ENCODE measurements around the gene URB1.

Gene URB1

DNA sequence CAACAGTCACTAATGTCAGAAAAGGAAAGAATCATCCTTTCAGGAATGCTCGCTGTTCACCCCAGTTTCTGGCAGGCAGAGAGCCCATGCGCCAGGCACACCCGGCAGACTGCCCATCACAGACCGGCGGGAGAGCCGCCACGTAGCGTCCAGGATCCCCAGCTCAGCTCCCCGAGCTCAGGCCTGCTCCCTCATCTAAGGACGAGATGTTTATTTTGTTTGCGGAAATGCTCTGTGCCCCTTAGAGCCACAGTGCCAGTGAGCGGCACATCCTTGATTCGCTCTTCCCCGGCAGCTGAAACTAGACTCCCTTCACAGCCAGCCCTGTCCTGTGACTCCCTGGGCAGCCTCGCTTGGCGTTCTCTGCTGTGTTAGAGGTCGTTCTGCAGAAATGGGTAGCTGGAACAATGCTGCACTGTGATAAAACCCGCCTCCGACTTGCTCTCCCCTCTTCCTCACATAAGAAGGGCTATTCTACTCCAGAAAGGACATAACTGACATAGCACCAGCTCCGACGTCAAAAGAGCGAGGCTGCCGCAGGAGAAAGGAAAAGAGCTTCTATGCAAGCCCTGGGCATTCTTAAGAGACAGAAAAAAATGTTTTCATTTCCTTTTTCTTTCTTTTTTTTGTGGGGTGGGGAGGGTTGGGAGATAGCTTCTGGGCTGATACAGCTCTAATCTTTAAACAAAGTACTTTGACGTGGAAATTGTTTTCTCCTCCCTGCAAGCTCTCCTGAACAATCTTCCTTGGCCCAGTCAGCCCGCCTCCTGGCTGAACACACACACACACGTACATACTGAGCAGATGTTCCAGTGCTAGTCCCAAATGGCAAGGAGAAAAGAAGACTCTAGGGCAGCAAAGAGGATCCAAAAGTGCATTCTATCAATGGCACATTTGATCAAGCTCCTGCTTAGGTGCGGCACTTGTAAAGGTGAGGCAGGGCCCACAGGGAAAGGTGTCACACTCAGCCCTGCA, 56.9 kb downstream of the URB1 start:
- DNase-seq = no peak
- H3K27ac ChIP-seq (ENCODE audit: insufficient read depth in 1 of 2, low read depth in 1 of 2, low read length in 2 of 2, poor library complexity in 1 of 2, severe bottlenecking in 2 of 2) = no peak overlapping the region
- H3K27me3 ChIP-seq (replicated peaks in 2 of 5; ENCODE audit: control insufficient read depth in 4 of 5, insufficient read depth in 5 of 5, low read length in 4 of 5) = no peaks in the 10 kb centered on the region
- peaks cover 3 to 15% (median 5%) of the 10 kb centered on the region in 5 experiments for H3K9me3 ChIP-seq (ENCODE audit: control extremely low read depth in 1 of 5, control insufficient read depth in 4 of 5, insufficient read depth in 2 of 5, low read depth in 1 of 5, low read length in 4 of 5)
- CTCF ChIA-PET = interaction anchor here (0.8 to 1.6 kb wide), 3 partner anchors 11 to 28 kb away, joined by 3 to 4 read pairs (median 3); no protein-coding TSS in a partner anchor
- POLR2A ChIA-PET = interaction anchor here (0.7 kb wide), 1 partner anchor 33 kb away, joined by 3 read pairs; no protein-coding TSS in a partner anchor
- H3K36me3 ChIP-seq (ENCODE audit: control insufficient read depth in 4 of 4, insufficient read depth in 4 of 4, low read length in 3 of 4) = peaks cover 23 to 91% (median 79%) of the 10 kb centered on the region in 4 experiments
- WGBS (ENCODE audit: insufficient coverage) = 97% methylated on average over 15 of the region's 27 CpGs
- H3K4me3 ChIP-seq (ENCODE audit: control insufficient read depth in 1 of 7, extremely low read depth in 1 of 7, insufficient read depth in 4 of 7, low read depth in 2 of 7, low read length in 6 of 7) = no peak overlapping the region
- H3K4me1 ChIP-seq (ENCODE audit: control extremely low read depth in 1 of 4, control insufficient read depth in 4 of 4, insufficient read depth in 4 of 4, low read length in 3 of 4) = no peaks in the 10 kb centered on the region

GRCh38 chr21:32334980-32335531, 57.8 kb downstream of the URB1 start:
- POLR2A ChIA-PET = no interaction called here
- WGBS (ENCODE audit: insufficient coverage) = over 99% methylated on average over 10 of the region's 12 CpGs
- CTCF ChIA-PET = interaction anchor here (1.2 to 1.6 kb wide), 2 partner anchors 11 to 27 kb away, joined by 3 to 4 read pairs; no protein-coding TSS in a partner anchor
- no peak for DNase-seq
- Histone ChIP-seq H3K27ac (ENCODE audit: insufficient read depth in 1 of 2, low read depth in 1 of 2, low read length in 2 of 2, poor library complexity in 1 of 2, severe bottlenecking in 2 of 2) (no peak overlapping the region), H3K4me1 (ENCODE audit: control extremely low read depth in 1 of 4, control insufficient read depth in 4 of 4, insufficient read depth in 4 of 4, low read length in 3 of 4) (no peaks in the 10 kb centered on the region), H3K9me3 (ENCODE audit: control extremely low read depth in 1 of 5, control insufficient read depth in 4 of 5, insufficient read depth in 2 of 5, low read depth in 1 of 5, low read length in 4 of 5) (peaks cover 3 to 15% (median 5%) of the 10 kb centered on the region in 5 experiments), H3K27me3 (replicated peaks in 2 of 5; ENCODE audit: control insufficient read depth in 4 of 5, insufficient read depth in 5 of 5, low read length in 4 of 5) (no peaks in the 10 kb centered on the region), H3K36me3 (ENCODE audit: control insufficient read depth in 4 of 4, insufficient read depth in 4 of 4, low read length in 3 of 4) (peaks cover 28 to 94% (median 78%) of the 10 kb centered on the region in 4 experiments), H3K4me3 (ENCODE audit: control insufficient read depth in 1 of 7, extremely low read depth in 1 of 7, insufficient read depth in 4 of 7, low read depth in 2 of 7, low read length in 6 of 7) (no peak overlapping the region)

- POLR2A ChIA-PET = no interaction called here
- 98% methylated on average over 13 of the region's 19 CpGs for WGBS (ENCODE audit: insufficient coverage)
- no peak for DNase-seq
- H3K27ac ChIP-seq (ENCODE audit: insufficient read depth in 1 of 2, low read depth in 1 of 2, low read length in 2 of 2, poor library complexity in 1 of 2, severe bottlenecking in 2 of 2) = no peak overlapping the region
- no peak overlapping the region for H3K4me3 ChIP-seq (ENCODE audit: control insufficient read depth in 1 of 7, extremely low read depth in 1 of 7, insufficient read depth in 4 of 7, low read depth in 2 of 7, low read length in 6 of 7)
- H3K4me1 ChIP-seq (ENCODE audit: control extremely low read depth in 1 of 4, control insufficient read depth in 4 of 4, insufficient read depth in 4 of 4, low read length in 3 of 4) = no peaks in the 10 kb centered on the region
- peaks cover 33 to 95% (median 79%) of the 10 kb centered on the region in 4 experiments for H3K36me3 ChIP-seq (ENCODE audit: control insufficient read depth in 4 of 4, insufficient read depth in 4 of 4, low read length in 3 of 4)
- CTCF ChIA-PET = interaction anchor here (1.2 kb wide), 1 partner anchor 10 kb away, joined by 3 read pairs; no protein-coding TSS in a partner anchor
- peaks cover 3 to 15% (median 5%) of the 10 kb centered on the region in 5 experiments for H3K9me3 ChIP-seq (ENCODE audit: control extremely low read depth in 1 of 5, control insufficient read depth in 4 of 5, insufficient read depth in 2 of 5, low read depth in 1 of 5, low read length in 4 of 5)
- no peaks in the 10 kb centered on the region for H3K27me3 ChIP-seq (replicated peaks in 2 of 5; ENCODE audit: control insufficient read depth in 4 of 5, insufficient read depth in 5 of 5, low read length in 4 of 5)
Measured at GRCh38 chr21:32333953-32334673, 58.7 kb downstream of the URB1 start.

DNA sequence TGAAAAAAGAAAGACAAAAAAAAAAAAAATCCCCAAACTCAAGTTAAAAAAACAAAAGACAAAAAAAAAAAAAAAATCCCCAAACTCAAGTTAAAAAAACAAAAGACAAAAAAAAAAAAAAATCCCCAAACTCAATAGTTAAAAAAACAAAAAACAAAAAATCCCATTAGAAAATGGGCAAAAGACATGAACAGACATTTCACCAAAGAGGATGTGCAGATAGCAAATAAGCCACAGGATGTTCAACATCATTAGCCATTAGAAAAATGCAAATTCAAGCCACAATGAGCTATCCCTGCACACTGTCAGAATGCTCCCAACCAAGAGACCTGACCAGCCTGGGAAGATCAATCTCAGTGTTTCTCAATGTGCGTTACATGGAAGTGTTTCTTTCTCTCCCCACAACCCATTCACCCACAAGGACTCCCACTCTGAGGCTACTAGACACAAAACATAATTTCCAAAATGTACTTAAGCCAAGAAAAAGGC, 60.3 kb downstream of the URB1 start:
- WGBS (ENCODE audit: insufficient coverage) = 100% methylated on average over 1 of the region's 1 CpG
- Histone ChIP-seq H3K27ac (ENCODE audit: insufficient read depth in 1 of 2, low read depth in 1 of 2, low read length in 2 of 2, poor library complexity in 1 of 2, severe bottlenecking in 2 of 2) (no peak overlapping the region), H3K9me3 (ENCODE audit: control extremely low read depth in 1 of 5, control insufficient read depth in 4 of 5, insufficient read depth in 2 of 5, low read depth in 1 of 5, low read length in 4 of 5) (peaks cover 3 to 15% (median 5%) of the 10 kb centered on the region in 5 experiments), H3K27me3 (replicated peaks in 2 of 5; ENCODE audit: control insufficient read depth in 4 of 5, insufficient read depth in 5 of 5, low read length in 4 of 5) (no peaks in the 10 kb centered on the region), H3K4me1 (ENCODE audit: control extremely low read depth in 1 of 4, control insufficient read depth in 4 of 4, insufficient read depth in 4 of 4, low read length in 3 of 4) (no peaks in the 10 kb centered on the region), H3K4me3 (ENCODE audit: control insufficient read depth in 1 of 7, extremely low read depth in 1 of 7, insufficient read depth in 4 of 7, low read depth in 2 of 7, low read length in 6 of 7) (no peak overlapping the region), H3K36me3 (ENCODE audit: control insufficient read depth in 4 of 4, insufficient read depth in 4 of 4, low read length in 3 of 4) (peaks cover 30 to 96% (median 77%) of the 10 kb centered on the region in 4 experiments)
- CTCF ChIA-PET = no interaction called here
- POLR2A ChIA-PET = no interaction called here
- DNase-seq = peak in 1 of 3 donors; percentile 22

- Histone ChIP-seq H3K36me3 (ENCODE audit: control insufficient read depth in 4 of 4, insufficient read depth in 4 of 4, low read length in 3 of 4) (peaks cover 32 to 94% (median 72%) of the 10 kb centered on the region in 4 experiments), H3K27ac (ENCODE audit: insufficient read depth in 1 of 2, low read depth in 1 of 2, low read length in 2 of 2, poor library complexity in 1 of 2, severe bottlenecking in 2 of 2) (no peak overlapping the region), H3K9me3 (ENCODE audit: control extremely low read depth in 1 of 5, control insufficient read depth in 4 of 5, insufficient read depth in 2 of 5, low read depth in 1 of 5, low read length in 4 of 5) (peaks cover 3 to 15% (median 5%) of the 10 kb centered on the region in 5 experiments), H3K4me3 (ENCODE audit: control insufficient read depth in 1 of 7, extremely low read depth in 1 of 7, insufficient read depth in 4 of 7, low read depth in 2 of 7, low read length in 6 of 7) (no peak overlapping the region), H3K27me3 (replicated peaks in 2 of 5; ENCODE audit: control insufficient read depth in 4 of 5, insufficient read depth in 5 of 5, low read length in 4 of 5) (no peaks in the 10 kb centered on the region), H3K4me1 (ENCODE audit: control extremely low read depth in 1 of 4, control insufficient read depth in 4 of 4, insufficient read depth in 4 of 4, low read length in 3 of 4) (no peaks in the 10 kb centered on the region)
- CTCF ChIA-PET = no interaction called here
- no peak for DNase-seq
- POLR2A ChIA-PET = no interaction called here
- 95% methylated on average over 7 of the region's 9 CpGs for WGBS (ENCODE audit: insufficient coverage)
Measured at GRCh38 chr21:32331444-32332305, 61.1 kb downstream of the URB1 start.

- DNase-seq = no peak
- no peaks in the 10 kb centered on the region for H3K27me3 ChIP-seq (replicated peaks in 2 of 5; ENCODE audit: control insufficient read depth in 4 of 5, insufficient read depth in 5 of 5, low read length in 4 of 5)
- CTCF ChIA-PET = no interaction called here
- H3K4me1 ChIP-seq (ENCODE audit: control extremely low read depth in 1 of 4, control insufficient read depth in 4 of 4, insufficient read depth in 4 of 4, low read length in 3 of 4) = no peaks in the 10 kb centered on the region
- H3K36me3 ChIP-seq (ENCODE audit: control insufficient read depth in 4 of 4, insufficient read depth in 4 of 4, low read length in 3 of 4) = peaks cover 32 to 94% (median 71%) of the 10 kb centered on the region in 4 experiments
- H3K4me3 ChIP-seq (ENCODE audit: control insufficient read depth in 1 of 7, extremely low read depth in 1 of 7, insufficient read depth in 4 of 7, low read depth in 2 of 7, low read length in 6 of 7) = no peak overlapping the region
- peaks cover 3 to 15% (median 5%) of the 10 kb centered on the region in 5 experiments for H3K9me3 ChIP-seq (ENCODE audit: control extremely low read depth in 1 of 5, control insufficient read depth in 4 of 5, insufficient read depth in 2 of 5, low read depth in 1 of 5, low read length in 4 of 5)
- POLR2A ChIA-PET = no interaction called here
- 100% methylated on average over 3 of the region's 4 CpGs for WGBS (ENCODE audit: insufficient coverage)
- H3K27ac ChIP-seq (ENCODE audit: insufficient read depth in 1 of 2, low read depth in 1 of 2, low read length in 2 of 2, poor library complexity in 1 of 2, severe bottlenecking in 2 of 2) = no peak overlapping the region
Measured at GRCh38 chr21:32330784-32331311, 62.0 kb downstream of the URB1 start.
